Right atrium auricular region (tissue), 2 donors: ENCODE measurements around the gene CA11. TPM values are rescaled to one million over a fixed set of nuclear protein-coding genes. Genes with fewer than 3 reads are reported as not detected.
"Not testable (repeated sequence)": the region's sequence is repeated elsewhere in the genome, so short reads cannot be mapped to it uniquely, and the experiment has no call there.

Experiments used
- DNase-seq: peaks from one replicate; pipeline ENCODE4 v3.0.0-alpha.2; 2019; ENCODE audit warnings: low spot score
- H3K27ac ChIP-seq, 2 donors: fragments of 200-600 bp; sonication (generic); 1 replicate in 1 of 2; 2 replicates in 1 of 2; pipeline ENCODE4 v1.5.1; 2016 to 2019
- H3K27me3 ChIP-seq, 2 donors: fragments of 200-600 bp; sonication (generic); one replicate each; pipeline versions ENCODE4 v1.5.1 to v1.6.0; 2017 to 2019
- H3K36me3 ChIP-seq: fragments of 200-600 bp; sonication (generic); one replicate; pipeline ENCODE4 v1.5.1; 2016
- H3K4me1 ChIP-seq, 2 donors: fragments of 200-600 bp; sonication (generic); one replicate each; pipeline versions ENCODE4 v1.5.1 to v1.6.0; 2017 to 2019
- H3K4me3 ChIP-seq, 2 donors: fragments of 200-600 bp; sonication (generic); 1 replicate in 1 of 2; 2 replicates in 1 of 2; pipeline ENCODE4 v1.5.1; 2017 to 2019; ENCODE audit warnings: mild to moderate bottlenecking in 1 of 2, moderate library complexity in 1 of 2
- H3K9me3 ChIP-seq, 2 donors: fragments of 200-600 bp; sonication (generic); one replicate each; pipeline ENCODE4 v1.5.1; 2019
- CTCF ChIP-seq, 2 donors: fragments of 200-600 bp; sonication (generic); IDR thresholded peaks; one replicate each; pipeline ENCODE4 v1.5.1; 2019; ENCODE audit warnings: antibody characterized with exemption in 2 of 2
- total RNA-seq, 2 donors: library from RNA; depleted of rRNA; stranded (reverse); fragments of >200 nt; gene quantifications; one replicate each; pipeline ENCODE4 v1.1.0, GENCODE V29; 2016

The CA11 gene
- total RNA-seq, 2 donors from 2014 or later = 3.4 to 13.3 TPM

- no peak overlapping the region for H3K27ac ChIP-seq
- no peaks in the 10 kb centered on the region for H3K36me3 ChIP-seq
- TF ChIP-seq CTCF (IDR thresholded peaks at IDR 0.05) = no peak
- no peak for DNase-seq
- H3K27me3 ChIP-seq = no peaks in the 10 kb centered on the region
- H3K4me3 ChIP-seq = no peak overlapping the region
- H3K9me3 ChIP-seq = no peaks in the 10 kb centered on the region
- H3K4me1 ChIP-seq = no peaks in the 10 kb centered on the region
Measured at GRCh38 chr19:48685583-48685982, 39.6 kb upstream of the CA11 start.

- Histone ChIP-seq H3K27me3 (no peaks in the 10 kb centered on the region), H3K4me1 (no peaks in the 10 kb centered on the region), H3K4me3 (no peak overlapping the region), H3K9me3 (no peaks in the 10 kb centered on the region), H3K36me3 (no peaks in the 10 kb centered on the region), H3K27ac (no peak overlapping the region)
- peak; percentile 64 for DNase-seq
- no peak for TF ChIP-seq CTCF (IDR thresholded peaks at IDR 0.05)
Measured at GRCh38 chr19:48683349-48683748, 37.4 kb upstream of the CA11 start.

- no peak overlapping the region for H3K4me3 ChIP-seq
- TF ChIP-seq CTCF (IDR thresholded peaks at IDR 0.05) = no peak
- no peak overlapping the region for H3K27ac ChIP-seq
- DNase-seq = no peak
- no peaks in the 10 kb centered on the region for H3K4me1 ChIP-seq
- no peaks in the 10 kb centered on the region for H3K36me3 ChIP-seq
- no peaks in the 10 kb centered on the region for H3K27me3 ChIP-seq
- no peaks in the 10 kb centered on the region for H3K9me3 ChIP-seq
Measured at GRCh38 chr19:48681127-48681470, 35.1 kb upstream of the CA11 start.

GRCh38 chr19:48680436-48681126, 34.6 kb upstream of the CA11 start:
- no peak for DNase-seq
- no peak for TF ChIP-seq CTCF (IDR thresholded peaks at IDR 0.05)
- peaks cover 0 to under 1% of the 10 kb centered on the region in 2 donors for H3K4me1 ChIP-seq
- H3K9me3 ChIP-seq = no peaks in the 10 kb centered on the region
- H3K4me3 ChIP-seq = no peak overlapping the region
- no peaks in the 10 kb centered on the region for H3K27me3 ChIP-seq
- no peak overlapping the region for H3K27ac ChIP-seq
- no peaks in the 10 kb centered on the region for H3K36me3 ChIP-seq

- not testable (repeated sequence) for H3K27ac ChIP-seq, H3K36me3 ChIP-seq, DNase-seq, H3K9me3 ChIP-seq, H3K27me3 ChIP-seq, H3K4me1 ChIP-seq, H3K4me3 ChIP-seq
Measured at GRCh38 chr19:48680006-48680405, 34.0 kb upstream of the CA11 start.

GRCh38 chr19:48678201-48678600, 32.2 kb upstream of the CA11 start:
- no peaks in the 10 kb centered on the region for H3K9me3 ChIP-seq
- no peaks in the 10 kb centered on the region for H3K36me3 ChIP-seq
- H3K27ac ChIP-seq = no peak overlapping the region
- H3K4me3 ChIP-seq = no peak overlapping the region
- DNase-seq = no peak
- peaks cover 0 to 6% of the 10 kb centered on the region in 2 donors for H3K4me1 ChIP-seq
- no peaks in the 10 kb centered on the region for H3K27me3 ChIP-seq
- TF ChIP-seq CTCF (IDR thresholded peaks at IDR 0.05) = no peak
